GM23338 (cell line): ENCODE results near the gene OTOP2.

Experiments used
- CREB1 ChIP-seq: fragments of 250-450 bp; sonication (Bioruptor Pico); IDR thresholded peaks from 2 replicates; pipeline ENCODE4 v1.5.0; 2020; ENCODE audit warnings: low read depth, mild to moderate bottlenecking, moderate library complexity
- CTCF ChIP-seq, 2 experiments: fragments of 200-600 bp in 1 of 2; sonication (generic) in 1 of 2; conservative IDR thresholded peaks; 2 replicates each; pipeline versions ENCODE4 v1.5.1 to v1.6.1; 2016 to 2017; ENCODE audit warnings: antibody characterized with exemption in 2 of 2, low read depth in 2 of 2, mild to moderate bottlenecking in 2 of 2, moderate library complexity in 1 of 2
- ETS1 ChIP-seq: IDR thresholded peaks from 2 replicates; pipeline ENCODE4 v1.6.1; 2016; ENCODE audit warnings: antibody characterized with exemption
- EZH2 ChIP-seq: fragments of 200-600 bp; sonication (generic); IDR thresholded peaks from one replicate; pipeline ENCODE4 v1.8.0; 2017; ENCODE audit warnings: antibody characterized with exemption, mild to moderate bottlenecking, low read depth; ENCODE audit not compliant: unreplicated experiment
- EZH2phosphoT487 ChIP-seq: fragments of 200-600 bp; sonication (generic); IDR thresholded peaks from one replicate; pipeline ENCODE4 v1.8.1; 2018; ENCODE audit warnings: antibody characterized with exemption; ENCODE audit not compliant: unreplicated experiment
- JUNB ChIP-seq: IDR thresholded peaks from one replicate; pipeline ENCODE4 v1.6.1; 2016; ENCODE audit warnings: antibody characterized with exemption; ENCODE audit not compliant: unreplicated experiment
- NANOG ChIP-seq: IDR thresholded peaks from 2 replicates; pipeline ENCODE4 v1.6.1; 2016; ENCODE audit warnings: antibody characterized with exemption, borderline replicate concordance
- POLR2AphosphoS5 ChIP-seq: IDR thresholded peaks from 2 replicates; pipeline ENCODE4 v1.6.1; 2016; ENCODE audit warnings: antibody characterized with exemption, low read depth
- REST ChIP-seq: IDR thresholded peaks from one replicate; pipeline ENCODE4 v1.6.1; 2018; ENCODE audit warnings: antibody characterized with exemption; ENCODE audit not compliant: unreplicated experiment
- STAT1 ChIP-seq: IDR thresholded peaks from one replicate; pipeline ENCODE4 v1.6.1; 2016; ENCODE audit warnings: antibody characterized with exemption; ENCODE audit not compliant: unreplicated experiment
- ZNF114 ChIP-seq: fragments of 250-450 bp; sonication (Bioruptor Pico); IDR thresholded peaks from 2 replicates; pipeline ENCODE4 v1.5.0; 2020; ENCODE audit warnings: mild to moderate bottlenecking, moderate library complexity
- ZNF331 ChIP-seq: fragments of 250-450 bp; sonication (Bioruptor Pico); IDR thresholded peaks from 2 replicates; pipeline ENCODE4 v1.5.0; 2020; ENCODE audit warnings: low read depth, mild to moderate bottlenecking, moderate library complexity
- ZNF462 ChIP-seq: fragments of 250-450 bp; sonication (Bioruptor Pico); IDR thresholded peaks from 2 replicates; pipeline ENCODE4 v1.5.0; 2020; ENCODE audit warnings: mild to moderate bottlenecking, moderate library complexity

- TF ChIP-seq CTCF (conservative IDR thresholded peaks at IDR 0.05; ENCODE audit: low read depth in 2 of 2) (no peak), ETS1 (no peak), EZH2phosphoT487 (no peak), EZH2 (no peak), POLR2AphosphoS5 (no peak), ZNF331 (CRISPR knock-in tag) (no peak), CREB1 (CRISPR knock-in tag) (no peak), JUNB (no peak), REST (no peak), ZNF114 (CRISPR knock-in tag) (no peak), STAT1 (no peak), NANOG (no peak), ZNF462 (no peak)
Measured at GRCh38 chr17:74956093-74956492, 32.0 kb downstream of the OTOP2 start.
